Measurements from ENCODE around the gene SLC25A1.

DNA sequence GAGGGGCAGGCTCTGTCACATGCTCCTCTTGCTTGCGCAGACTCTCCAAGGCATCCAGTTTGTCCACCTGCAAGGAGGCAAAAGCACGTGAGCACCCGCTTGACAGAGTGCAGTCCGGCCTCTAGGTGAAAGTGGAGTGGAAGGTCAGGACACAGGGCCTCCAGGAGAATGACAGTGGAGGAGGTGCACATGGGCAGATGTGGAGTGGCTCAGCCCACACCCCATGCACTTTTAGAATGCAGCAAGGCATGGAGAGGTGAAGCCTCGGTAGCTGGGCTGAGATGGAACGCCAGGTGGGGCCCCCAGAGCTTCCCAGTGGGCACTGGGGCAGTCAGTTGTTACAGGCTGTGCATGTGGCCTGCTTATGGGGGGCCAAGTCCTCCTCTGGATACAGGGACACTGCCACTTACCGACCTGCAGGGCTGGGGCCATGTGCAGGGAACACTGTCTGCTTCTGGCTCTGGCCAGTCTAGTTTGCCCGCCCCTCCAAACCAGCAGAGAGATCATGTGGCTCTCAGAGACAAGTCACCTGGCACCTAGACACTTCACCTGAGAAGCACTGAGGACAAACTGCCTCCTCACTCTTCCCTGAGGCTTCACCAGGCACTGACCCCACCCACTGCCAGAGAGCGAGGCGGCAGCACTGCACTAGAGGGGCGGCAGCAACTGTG lies 2.3 kb upstream of the SLC25A1 start:
- TF ChIP-seq RELA (IDR thresholded peaks at IDR 0.05; ENCODE audit: borderline replicate concordance, partially characterized antibody) (no peak), BACH1 (IDR thresholded peaks at IDR 0.05; ENCODE audit: borderline replicate concordance) (no peak), ZBED1 (IDR thresholded peaks at IDR 0.05; ENCODE audit: borderline replicate concordance) (no peak), ZNF217 (IDR thresholded peaks at IDR 0.05) (no peak), CREB1 (IDR thresholded peaks at IDR 0.05; ENCODE audit: low read depth) (no peak), HDAC6 (IDR thresholded peaks at IDR 0.05; ENCODE audit: unreplicated experiment) (no peak), POLR2AphosphoS5 (IDR thresholded peaks at IDR 0.05; ENCODE audit: low read length) (no peak), LARP7 (IDR thresholded peaks at IDR 0.05) (no peak), FOS (IDR thresholded peaks at IDR 0.05; ENCODE audit: borderline replicate concordance, extremely low read depth, insufficient read length) (no peak), ZNF274 (IDR thresholded peaks at IDR 0.05; ENCODE audit: insufficient read depth, insufficient read length) (no peak), CHD2 (IDR thresholded peaks at IDR 0.05; ENCODE audit: borderline replicate concordance, low read depth, low read length) (no peak), CBFB (IDR thresholded peaks at IDR 0.05; ENCODE audit: low read depth) (no peak)
- TF ChIP-seq, protein P1, sequence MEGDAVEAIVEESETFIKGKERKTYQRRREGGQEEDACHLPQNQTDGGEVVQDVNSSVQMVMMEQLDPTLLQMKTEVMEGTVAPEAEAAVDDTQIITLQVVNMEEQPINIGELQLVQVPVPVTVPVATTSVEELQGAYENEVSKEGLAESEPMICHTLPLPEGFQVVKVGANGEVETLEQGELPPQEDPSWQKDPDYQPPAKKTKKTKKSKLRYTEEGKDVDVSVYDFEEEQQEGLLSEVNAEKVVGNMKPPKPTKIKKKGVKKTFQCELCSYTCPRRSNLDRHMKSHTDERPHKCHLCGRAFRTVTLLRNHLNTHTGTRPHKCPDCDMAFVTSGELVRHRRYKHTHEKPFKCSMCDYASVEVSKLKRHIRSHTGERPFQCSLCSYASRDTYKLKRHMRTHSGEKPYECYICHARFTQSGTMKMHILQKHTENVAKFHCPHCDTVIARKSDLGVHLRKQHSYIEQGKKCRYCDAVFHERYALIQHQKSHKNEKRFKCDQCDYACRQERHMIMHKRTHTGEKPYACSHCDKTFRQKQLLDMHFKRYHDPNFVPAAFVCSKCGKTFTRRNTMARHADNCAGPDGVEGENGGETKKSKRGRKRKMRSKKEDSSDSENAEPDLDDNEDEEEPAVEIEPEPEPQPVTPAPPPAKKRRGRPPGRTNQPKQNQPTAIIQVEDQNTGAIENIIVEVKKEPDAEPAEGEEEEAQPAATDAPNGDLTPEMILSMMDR (IDR thresholded peaks at IDR 0.05 in 2 of 3, conservative IDR thresholded peaks at IDR 0.05 in 1 of 3; ENCODE audit: control insufficient read depth in 2 of 3, extremely low read depth in 1 of 3, insufficient read depth in 1 of 3, low read depth in 3 of 3, low read length in 3 of 3), result no peak

Measured in GM12878 (cell line).